HepG2 (cell line): ENCODE measurements around the gene TEKT3.

Experiments
- CEBPZ ChIP-seq: IDR thresholded peaks from 2 replicates; pipeline ENCODE4 v1.6.1; 2012; ENCODE audit warnings: low read length, improper control_type of control experiment
- DMAP1 ChIP-seq: IDR thresholded peaks from 2 replicates; pipeline ENCODE4 v1.6.1; 2016
- EP300 ChIP-seq, 3 experiments: sonication (generic) in 1 of 3; formaldehyde crosslinking in 1 of 3; IDR thresholded peaks; 2 replicates each; pipeline versions ENCODE4 v1.5.1 to v1.6.1; 2011 to 2020; ENCODE audit warnings: low read depth in 2 of 3, low read length in 2 of 3, borderline replicate concordance in 1 of 3, improper control_type of control experiment in 1 of 3, mild to moderate bottlenecking in 1 of 3, missing genetic modification reagents in 1 of 3, moderate library complexity in 1 of 3
- KAT7 ChIP-seq: IDR thresholded peaks from 2 replicates; pipeline ENCODE4 v1.6.1; 2018; ENCODE audit warnings: borderline replicate concordance, missing compliant biosample characterization
- KLF6 ChIP-seq: IDR thresholded peaks from 2 replicates; pipeline ENCODE4 v1.8.0; 2016; ENCODE audit warnings: missing biosample characterization, missing genetic modification reagents
- NR2F1 ChIP-seq, 2 experiments: fragments of 450-650 bp in 1 of 2; formaldehyde crosslinking in 1 of 2; IDR thresholded peaks; 2 replicates each; pipeline versions ENCODE4 v1.5.0 to v1.6.1; 2016 to 2020; ENCODE audit warnings: mild to moderate bottlenecking in 1 of 2, missing compliant biosample characterization in 1 of 2, missing genetic modification reagents in 1 of 2, moderate library complexity in 1 of 2
- RFX1 ChIP-seq: fragments of 450-650 bp; IDR thresholded peaks from 2 replicates; pipeline ENCODE4 v1.6.1; 2017
- U2AF1 ChIP-seq: fragments of 200-400 bp; formaldehyde crosslinking; optimal IDR thresholded peaks from 2 replicates; pipeline ENCODE3; 2017; ENCODE audit warnings: mild to moderate bottlenecking, low read depth, low read length
- TF ChIP-seq, protein P1 (sequence below): sonication (generic); formaldehyde crosslinking; IDR thresholded peaks from 2 replicates; pipeline ENCODE4 v1.4.0; 2020; ENCODE audit warnings: missing genetic modification reagents; ENCODE audit errors: not compliant biosample characterization
- TF ChIP-seq, protein P2 (sequence below): sonication (generic); formaldehyde crosslinking; IDR thresholded peaks from 2 replicates; pipeline ENCODE4 v1.4.0; 2020; ENCODE audit warnings: missing genetic modification reagents, mild to moderate bottlenecking, borderline replicate concordance
- TF ChIP-seq, protein P3 (sequence below): fragments of 450-650 bp; IDR thresholded peaks from 2 replicates; pipeline ENCODE4 v1.6.1; 2016

DNA sequence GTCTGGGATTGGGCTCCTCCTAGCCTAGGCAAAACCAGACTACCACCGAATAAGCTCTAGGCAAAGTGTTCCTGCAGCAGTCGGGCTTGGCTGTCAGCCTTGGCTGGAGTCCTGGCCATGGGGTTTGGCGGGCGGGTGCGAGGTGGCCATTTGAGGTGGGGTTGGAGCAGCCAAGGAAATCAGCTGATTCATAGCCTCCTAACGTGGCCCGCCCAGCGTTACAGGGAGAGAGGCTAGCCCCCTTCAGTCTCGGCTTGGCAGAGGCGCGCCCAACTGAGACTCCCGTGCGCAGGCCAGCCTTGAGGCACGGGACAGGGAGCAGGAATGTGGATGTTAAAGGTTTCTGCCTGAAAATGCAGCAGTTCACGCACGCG lies 78.2 kb downstream of the TEKT3 start:
- TF ChIP-seq CEBPZ, result no peak
- TF ChIP-seq RFX1, result no peak
- no peak for TF ChIP-seq U2AF1
- TF ChIP-seq DMAP1 (CRISPR knock-in tag), result no peak
- no peak for TF ChIP-seq KLF6 (CRISPR knock-in tag)
- TF ChIP-seq, protein P1, sequence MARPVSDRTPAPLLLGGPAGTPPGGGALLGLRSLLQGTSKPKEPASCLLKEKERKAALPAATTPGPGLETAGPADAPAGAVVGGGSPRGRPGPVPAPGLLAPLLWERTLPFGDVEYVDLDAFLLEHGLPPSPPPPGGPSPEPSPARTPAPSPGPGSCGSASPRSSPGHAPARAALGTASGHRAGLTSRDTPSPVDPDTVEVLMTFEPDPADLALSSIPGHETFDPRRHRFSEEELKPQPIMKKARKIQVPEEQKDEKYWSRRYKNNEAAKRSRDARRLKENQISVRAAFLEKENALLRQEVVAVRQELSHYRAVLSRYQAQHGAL (CRISPR knock-in tag), result no peak
- TF ChIP-seq, protein P2, sequence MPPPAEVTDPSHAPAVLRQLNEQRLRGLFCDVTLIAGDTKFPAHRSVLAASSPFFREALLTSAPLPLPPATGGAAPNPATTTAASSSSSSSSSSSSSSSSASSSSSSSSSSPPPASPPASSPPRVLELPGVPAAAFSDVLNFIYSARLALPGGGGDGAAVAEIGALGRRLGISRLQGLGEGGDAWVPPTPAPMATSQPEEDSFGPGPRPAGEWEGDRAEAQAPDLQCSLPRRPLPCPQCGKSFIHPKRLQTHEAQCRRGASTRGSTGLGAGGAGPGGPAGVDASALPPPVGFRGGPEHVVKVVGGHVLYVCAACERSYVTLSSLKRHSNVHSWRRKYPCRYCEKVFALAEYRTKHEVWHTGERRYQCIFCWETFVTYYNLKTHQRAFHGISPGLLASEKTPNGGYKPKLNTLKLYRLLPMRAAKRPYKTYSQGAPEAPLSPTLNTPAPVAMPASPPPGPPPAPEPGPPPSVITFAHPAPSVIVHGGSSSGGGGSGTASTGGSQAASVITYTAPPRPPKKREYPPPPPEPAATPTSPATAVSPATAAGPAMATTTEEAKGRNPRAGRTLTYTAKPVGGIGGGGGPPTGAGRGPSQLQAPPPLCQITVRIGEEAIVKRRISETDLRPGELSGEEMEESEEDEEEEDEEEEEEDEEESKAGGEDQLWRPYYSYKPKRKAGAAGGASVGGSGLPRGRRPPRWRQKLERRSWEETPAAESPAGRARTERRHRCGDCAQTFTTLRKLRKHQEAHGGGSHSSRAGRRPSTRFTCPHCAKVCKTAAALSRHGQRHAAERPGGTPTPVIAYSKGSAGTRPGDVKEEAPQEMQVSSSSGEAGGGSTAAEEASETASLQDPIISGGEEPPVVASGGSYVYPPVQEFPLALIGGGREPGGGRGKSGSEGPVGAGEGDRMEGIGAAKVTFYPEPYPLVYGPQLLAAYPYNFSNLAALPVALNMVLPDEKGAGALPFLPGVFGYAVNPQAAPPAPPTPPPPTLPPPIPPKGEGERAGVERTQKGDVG (CRISPR knock-in tag), result no peak
- TF ChIP-seq, protein P3, sequence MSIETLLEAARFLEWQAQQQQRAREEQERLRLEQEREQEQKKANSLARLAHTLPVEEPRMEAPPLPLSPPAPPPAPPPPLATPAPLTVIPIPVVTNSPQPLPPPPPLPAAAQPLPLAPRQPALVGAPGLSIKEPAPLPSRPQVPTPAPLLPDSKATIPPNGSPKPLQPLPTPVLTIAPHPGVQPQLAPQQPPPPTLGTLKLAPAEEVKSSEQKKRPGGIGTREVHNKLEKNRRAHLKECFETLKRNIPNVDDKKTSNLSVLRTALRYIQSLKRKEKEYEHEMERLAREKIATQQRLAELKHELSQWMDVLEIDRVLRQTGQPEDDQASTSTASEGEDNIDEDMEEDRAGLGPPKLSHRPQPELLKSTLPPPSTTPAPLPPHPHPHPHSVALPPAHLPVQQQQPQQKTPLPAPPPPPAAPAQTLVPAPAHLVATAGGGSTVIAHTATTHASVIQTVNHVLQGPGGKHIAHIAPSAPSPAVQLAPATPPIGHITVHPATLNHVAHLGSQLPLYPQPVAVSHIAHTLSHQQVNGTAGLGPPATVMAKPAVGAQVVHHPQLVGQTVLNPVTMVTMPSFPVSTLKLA, result no peak
- TF ChIP-seq NR2F1 (CRISPR knock-in tag; IDR thresholded peaks at IDR 0.05), result no peak
- TF ChIP-seq EP300 (IDR thresholded peaks at IDR 0.05; ENCODE audit: low read depth in 2 of 2, low read length in 2 of 2), result no peak
- TF ChIP-seq EP300 (CRISPR knock-in tag; IDR thresholded peaks at IDR 0.05; ENCODE audit: borderline replicate concordance), result no peak
- no peak for TF ChIP-seq KAT7 (CRISPR knock-in tag)
